ENCODE results near the gene PTPRD.

GRCh38 chr9:9387511-9388115 lies 1225.2 kb downstream of the PTPRD start:
- TF ChIP-seq CTCF (IDR thresholded peaks at IDR 0.05) (no peak), EP300 (IDR thresholded peaks at IDR 0.05) (no peak), POLR2A (IDR thresholded peaks at IDR 0.05) (no peak)

All from ovary (tissue), 3 donors.